Colonic mucosa (tissue), 4 donors: Measurements from ENCODE around the gene ANKS1B. TPM values are rescaled to one million over a fixed set of nuclear protein-coding genes. Genes with fewer than 3 reads are reported as not detected.

Experiments
- DNase-seq: peaks from one replicate; pipeline ENCODE4 v3.0.0-alpha.2; 2020
- H3K27ac ChIP-seq: fragments of 200-600 bp; one replicate; pipeline ENCODE4 v1.8.0; 2021
- H3K27me3 ChIP-seq: fragments of 200-600 bp; one replicate; pipeline ENCODE4 v1.8.0; 2021
- H3K36me3 ChIP-seq: fragments of 200-600 bp; one replicate; pipeline ENCODE4 v1.8.0; 2021
- H3K4me1 ChIP-seq: fragments of 200-600 bp; one replicate; pipeline ENCODE4 v1.8.0; 2021; ENCODE audit warnings: mild to moderate bottlenecking
- H3K4me3 ChIP-seq: fragments of 200-600 bp; one replicate; pipeline ENCODE4 v1.8.0; 2021
- H3K9ac ChIP-seq, 2 donors: one replicate each; pipeline ENCODE4 v1.7.0; 2013; ENCODE audit warnings: control low read depth in 2 of 2, low read depth in 2 of 2, low read length in 2 of 2
- H3K9me3 ChIP-seq: fragments of 200-600 bp; one replicate; pipeline ENCODE4 v1.8.0; 2021
- CTCF ChIP-seq: fragments of 200-600 bp; IDR thresholded peaks from one replicate; pipeline ENCODE4 v1.8.0; 2022; ENCODE audit warnings: antibody characterized with exemption, mild to moderate bottlenecking
- intact Hi-C: fragments of 100-400 bp; cut with DNase I; formaldehyde crosslinking; loops from one replicate; pipeline ENCODE4 v1.14.1; 2022
- total RNA-seq, 2 donors: library from RNA; stranded (reverse); fragmentation: NEBNext Ultra II Directional in 1 of 2; extraction: Animal tissue kit (Norgen Biotek cat#: 25700) in 1 of 2; gene quantifications; one replicate each; pipeline ENCODE4 v1.2.1, GENCODE V29; 2021
- donor health status: healthy.
- donor health status: DM: no; HTN: no; CAD: no.
- donor health status: DM: no; HTN: no; CAD: no.

ANKS1B gene
- total RNA-seq, 2 donors from 2014 or later: 1.7 to 3.3 TPM

DNA sequence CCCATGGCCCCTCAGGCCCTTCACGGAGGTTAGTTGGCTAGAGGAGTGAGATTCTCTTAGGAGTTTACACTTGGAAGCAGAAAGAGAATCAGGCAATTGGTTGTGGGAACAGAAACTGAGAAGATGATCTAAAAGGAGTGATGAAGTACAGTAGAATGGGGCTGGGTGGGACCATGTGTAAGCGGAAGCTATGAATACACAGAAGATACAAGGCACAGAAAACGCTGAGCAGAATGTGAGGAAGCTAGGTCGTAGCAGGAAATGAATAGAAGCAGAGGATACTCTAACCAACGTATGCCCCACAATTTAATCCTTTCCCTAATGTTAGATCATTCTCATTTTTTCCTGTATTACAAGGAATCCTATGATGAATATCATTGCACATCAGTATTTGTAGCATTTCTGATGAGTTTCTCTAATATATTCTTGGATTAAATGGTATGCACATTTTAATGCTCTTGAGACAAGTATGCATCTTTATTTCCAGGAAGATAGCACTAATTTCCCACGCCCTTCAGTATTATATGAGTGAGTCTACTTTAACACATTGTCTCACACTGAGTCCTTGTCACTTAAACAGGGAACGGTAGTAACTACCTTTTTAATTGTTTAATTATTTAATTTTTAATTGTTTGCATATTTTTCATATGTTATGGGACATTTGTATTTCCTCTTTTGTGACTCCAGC is 1066.4 kb downstream of the ANKS1B start:
- no peak for DNase-seq
- no peaks in the 10 kb centered on the region for H3K36me3 ChIP-seq
- no peaks in the 10 kb centered on the region for H3K9me3 ChIP-seq
- no peak overlapping the region for H3K9ac ChIP-seq
- no peaks in the 10 kb centered on the region for H3K4me1 ChIP-seq
- no peak overlapping the region for H3K4me3 ChIP-seq
- intact Hi-C loops: no loop called here
- no peak overlapping the region for H3K27ac ChIP-seq
- H3K27me3 ChIP-seq: no peaks in the 10 kb centered on the region
- TF ChIP-seq CTCF: no peak

DNA sequence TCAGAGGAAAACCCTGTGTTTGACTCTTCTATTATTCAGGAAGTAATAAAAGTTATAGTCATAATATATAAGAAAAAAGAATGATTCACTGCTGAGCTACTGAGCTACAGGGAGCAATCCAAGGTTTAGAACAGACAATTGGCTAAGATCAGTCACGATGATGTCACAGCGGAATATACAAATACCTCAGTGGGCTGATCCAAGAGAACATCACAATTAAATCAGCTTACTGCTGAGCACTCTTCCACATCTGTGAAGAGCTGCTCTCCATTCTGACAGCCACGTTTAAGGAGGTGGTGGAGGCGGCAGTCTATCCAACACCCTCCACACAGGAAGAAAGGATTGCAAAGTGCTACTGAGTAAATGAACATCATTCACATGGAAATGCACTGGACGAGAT is 1068.6 kb downstream of the ANKS1B start:
- H3K27ac ChIP-seq: no peak overlapping the region
- no peaks in the 10 kb centered on the region for H3K27me3 ChIP-seq
- no peaks in the 10 kb centered on the region for H3K9me3 ChIP-seq
- no peaks in the 10 kb centered on the region for H3K4me1 ChIP-seq
- no peak overlapping the region for H3K9ac ChIP-seq
- intact Hi-C loops: no loop called here
- DNase-seq: no peak
- H3K36me3 ChIP-seq: no peaks in the 10 kb centered on the region
- H3K4me3 ChIP-seq: no peak overlapping the region
- no peak for TF ChIP-seq CTCF

- no peak for DNase-seq
Measured at GRCh38 chr12:98912401-98912974, 1072.2 kb downstream of the ANKS1B start.

GRCh38 chr12:98911396-98911795 is 1073.3 kb downstream of the ANKS1B start:
- no peak for TF ChIP-seq CTCF
- intact Hi-C loops: no loop called here
- no peak overlapping the region for H3K4me3 ChIP-seq
- H3K9ac ChIP-seq: no peak overlapping the region
- no peaks in the 10 kb centered on the region for H3K9me3 ChIP-seq
- H3K36me3 ChIP-seq: no peaks in the 10 kb centered on the region
- DNase-seq: no peak
- no peaks in the 10 kb centered on the region for H3K4me1 ChIP-seq
- H3K27me3 ChIP-seq: no peaks in the 10 kb centered on the region
- no peak overlapping the region for H3K27ac ChIP-seq

More at GRCh38 chr12:98912401-98912974, 1072.2 kb downstream of the ANKS1B start:
- no peaks in the 10 kb centered on the region for H3K4me1 ChIP-seq
- intact Hi-C loops: no loop called here
- no peak overlapping the region for H3K4me3 ChIP-seq
- H3K36me3 ChIP-seq: no peaks in the 10 kb centered on the region
- no peak overlapping the region for H3K27ac ChIP-seq
- no peak for TF ChIP-seq CTCF
- no peak overlapping the region for H3K9ac ChIP-seq
- H3K9me3 ChIP-seq: no peaks in the 10 kb centered on the region
- H3K27me3 ChIP-seq: no peaks in the 10 kb centered on the region

DNA sequence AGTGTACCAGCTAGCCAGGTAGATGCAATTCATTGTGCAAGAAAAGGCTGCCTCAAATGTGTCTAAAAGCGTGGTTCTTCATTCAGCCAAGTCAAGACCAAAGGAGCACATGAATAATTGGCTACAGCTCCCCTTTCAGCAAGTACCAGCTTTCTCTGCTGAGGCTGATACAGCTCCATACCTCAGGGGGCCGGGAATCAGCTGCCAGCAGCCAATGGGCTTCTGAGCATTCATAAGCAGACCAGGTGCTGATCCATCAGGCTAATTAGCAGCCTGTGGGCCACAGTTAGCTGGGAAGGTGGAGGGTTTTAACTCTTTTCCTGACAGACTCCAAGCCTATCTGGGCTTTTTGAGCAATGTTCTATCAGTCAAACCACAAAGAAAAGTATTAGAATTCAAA is 1075.0 kb downstream of the ANKS1B start:
- Histone ChIP-seq H3K4me1 (no peaks in the 10 kb centered on the region), H3K27me3 (no peaks in the 10 kb centered on the region), H3K9ac (no peak overlapping the region), H3K27ac (no peak overlapping the region), H3K9me3 (no peaks in the 10 kb centered on the region), H3K4me3 (no peak overlapping the region), H3K36me3 (no peaks in the 10 kb centered on the region)
- TF ChIP-seq CTCF: no peak
- intact Hi-C loops: no loop called here
- no peak for DNase-seq
